Germinal center (tissue), 1 donor: ENCODE results near the gene CHID1.

Experiments used
- DNase-seq: peaks from one replicate; pipeline ENCODE4 v3.0.0; 2012; ENCODE audit warnings: mixed read lengths, low spot score

Gene CHID1

GRCh38 chr11:888310-889212 lies 22.0 kb downstream of the CHID1 start:
- DNase-seq: no peak

- no peak for DNase-seq
These were observed 23.0 kb downstream of the CHID1 start for GRCh38 chr11:887589-887988.

GRCh38 chr11:886568-886967 lies 24.0 kb downstream of the CHID1 start:
- no peak for DNase-seq

DNA sequence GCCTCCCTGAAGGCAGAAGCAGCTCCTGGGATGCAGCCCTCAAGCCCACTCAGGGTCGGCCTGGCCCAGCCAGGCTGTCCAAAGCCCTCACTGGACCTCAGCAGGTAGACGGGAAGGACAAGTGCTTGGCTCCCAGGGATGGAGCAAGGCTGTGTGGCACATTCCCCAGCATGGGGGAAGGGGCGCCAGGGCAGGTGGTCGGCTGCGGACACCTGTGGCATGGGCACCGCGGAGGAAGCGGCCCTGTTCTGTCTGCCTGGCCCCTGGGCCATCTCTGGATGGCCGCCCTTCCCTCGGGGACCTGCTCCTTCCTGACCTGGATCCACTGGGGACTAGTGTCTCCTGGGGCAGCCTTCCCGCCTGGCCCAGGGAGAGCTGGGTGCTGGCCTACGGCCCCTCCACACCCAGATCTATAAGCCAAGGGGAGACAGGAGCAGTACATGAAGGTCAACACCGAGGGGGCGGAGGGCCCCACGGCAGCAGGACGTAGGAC lies 26.0 kb downstream of the CHID1 start:
- no peak for DNase-seq

- no peak for DNase-seq
These were observed 27.1 kb downstream of the CHID1 start for GRCh38 chr11:883527-883926.

- no peak for DNase-seq
These were observed 28.0 kb downstream of the CHID1 start for GRCh38 chr11:882596-882995.

DNA sequence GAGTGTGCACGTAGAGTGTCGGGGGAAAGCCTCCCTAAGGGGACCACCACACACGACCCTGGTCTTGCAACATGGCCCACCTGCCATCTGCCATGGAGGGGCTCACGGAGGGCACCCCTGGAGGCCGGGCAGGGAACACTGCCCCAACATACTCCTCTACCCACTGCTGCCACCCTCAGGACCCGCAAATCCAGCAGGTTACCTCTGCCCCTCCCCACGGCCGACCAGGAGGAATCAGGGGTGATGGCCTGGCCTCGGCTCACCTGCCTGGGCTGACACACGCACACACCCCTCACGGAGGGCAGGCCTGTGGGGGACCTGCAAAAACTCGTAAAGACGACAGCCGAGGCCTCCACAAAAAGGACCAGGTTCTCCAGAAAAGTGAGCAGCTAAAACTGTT lies 30.2 kb downstream of the CHID1 start:
- DNase-seq: no peak

DNA sequence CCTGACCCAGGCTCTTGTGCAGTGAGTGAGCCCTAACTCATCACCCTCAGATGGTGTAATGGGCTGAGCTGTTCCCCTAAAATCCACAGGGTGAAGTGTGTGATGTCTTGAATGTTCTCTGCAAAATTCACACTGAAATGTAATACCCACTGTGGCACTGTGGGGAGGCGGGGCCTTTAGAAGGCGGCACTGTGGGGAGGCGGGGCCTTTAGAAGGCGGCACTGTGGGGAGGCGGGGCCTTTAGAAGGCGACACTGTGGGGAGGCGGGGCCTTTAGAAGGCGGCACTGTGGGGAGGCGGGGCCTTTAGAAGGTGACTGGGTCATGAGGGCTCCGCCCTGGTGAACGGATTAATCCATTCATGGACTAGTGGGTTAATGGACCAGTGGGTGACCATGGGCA lies 33.0 kb downstream of the CHID1 start:
- no peak for DNase-seq

DNA sequence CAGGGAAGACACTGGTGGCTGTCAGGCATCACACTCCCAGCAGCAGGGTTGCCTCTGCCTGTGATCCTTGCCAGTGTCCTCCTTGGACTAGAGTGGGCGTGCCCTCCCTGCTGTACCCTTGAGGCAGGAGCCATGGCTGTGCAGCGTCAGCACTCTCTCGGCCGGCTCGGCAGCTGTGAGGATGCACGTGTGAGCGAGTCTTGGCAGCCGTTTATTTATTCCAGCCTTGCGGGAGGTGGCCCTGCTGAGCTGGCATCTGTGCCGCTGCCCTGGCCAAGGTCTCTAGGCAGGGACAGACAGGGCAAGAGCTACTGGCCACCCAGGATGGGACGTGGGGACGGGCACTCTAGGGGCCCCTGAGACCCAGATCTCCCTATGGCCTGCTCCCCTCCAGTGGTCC lies 34.1 kb downstream of the CHID1 start:
- no peak for DNase-seq

- DNase-seq: no peak
These were observed 34.8 kb downstream of the CHID1 start for GRCh38 chr11:875769-876301.

- DNase-seq: no peak
These were observed 35.4 kb downstream of the CHID1 start for GRCh38 chr11:875203-875602.

DNA sequence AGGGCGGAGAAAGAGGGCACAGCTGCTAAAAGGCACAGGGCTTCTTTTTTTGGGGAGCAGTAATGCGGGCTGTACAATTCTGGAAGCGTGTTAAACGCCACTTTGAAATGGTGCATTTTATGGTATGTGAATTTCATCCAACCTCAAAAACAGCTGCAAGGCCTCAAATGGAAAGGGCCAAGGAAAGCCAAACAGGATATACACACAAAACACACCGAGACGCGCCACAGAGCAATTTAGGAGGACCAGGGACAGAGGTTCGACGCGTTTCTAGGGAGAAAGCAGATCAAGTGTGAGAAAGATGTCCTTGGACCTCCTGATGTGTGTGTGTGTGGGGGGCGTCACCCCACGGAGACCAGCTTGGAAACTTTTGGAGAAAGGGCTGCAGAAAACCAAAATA lies 36.9 kb downstream of the CHID1 start:
- DNase-seq: no peak

DNA sequence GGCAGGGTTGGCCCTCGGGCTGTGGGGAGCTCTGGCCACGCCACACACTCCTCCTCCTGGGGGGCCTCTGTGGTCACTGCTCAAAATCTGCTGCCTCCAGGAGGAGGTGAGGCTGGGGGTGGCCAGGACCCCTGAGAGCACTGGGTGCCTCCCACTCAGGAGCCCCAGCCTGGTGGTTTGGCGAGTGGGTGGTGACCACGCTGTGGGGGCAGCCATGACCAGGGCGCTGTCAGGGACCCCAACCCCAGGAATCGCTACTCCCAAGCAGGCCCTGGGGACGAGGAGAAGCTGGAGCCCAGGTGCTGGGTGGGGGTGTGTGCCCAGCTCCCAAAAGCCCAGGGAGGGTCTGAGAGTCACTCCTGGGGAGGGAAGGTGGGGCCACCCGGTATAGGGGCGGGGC lies 37.8 kb downstream of the CHID1 start:
- no peak for DNase-seq

DNA sequence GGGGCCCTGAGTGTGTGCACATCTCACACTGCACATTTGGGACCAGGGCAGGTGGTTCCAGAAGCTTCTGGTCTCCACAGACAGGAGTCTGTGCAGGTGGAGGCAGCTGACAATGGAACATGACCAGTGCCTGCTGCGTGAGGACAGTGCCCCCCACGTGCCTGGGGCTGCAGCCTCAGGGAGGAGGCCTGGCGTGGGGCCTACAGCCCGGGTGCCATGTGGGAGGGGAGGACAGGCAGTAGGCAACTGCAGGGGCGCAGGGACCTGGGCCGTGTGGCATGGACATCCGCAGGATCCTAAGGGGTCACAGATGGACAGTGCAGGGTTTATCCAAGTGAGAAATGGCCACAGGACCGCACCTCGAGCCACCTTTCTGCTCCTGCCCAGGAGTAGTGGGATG lies 39.1 kb downstream of the CHID1 start:
- DNase-seq: no peak

GRCh38 chr11:870418-870817 lies 40.2 kb downstream of the CHID1 start:
- DNase-seq: no peak

- no peak for DNase-seq
These were observed 40.5 kb downstream of the CHID1 start for GRCh38 chr11:870127-870413.

DNA sequence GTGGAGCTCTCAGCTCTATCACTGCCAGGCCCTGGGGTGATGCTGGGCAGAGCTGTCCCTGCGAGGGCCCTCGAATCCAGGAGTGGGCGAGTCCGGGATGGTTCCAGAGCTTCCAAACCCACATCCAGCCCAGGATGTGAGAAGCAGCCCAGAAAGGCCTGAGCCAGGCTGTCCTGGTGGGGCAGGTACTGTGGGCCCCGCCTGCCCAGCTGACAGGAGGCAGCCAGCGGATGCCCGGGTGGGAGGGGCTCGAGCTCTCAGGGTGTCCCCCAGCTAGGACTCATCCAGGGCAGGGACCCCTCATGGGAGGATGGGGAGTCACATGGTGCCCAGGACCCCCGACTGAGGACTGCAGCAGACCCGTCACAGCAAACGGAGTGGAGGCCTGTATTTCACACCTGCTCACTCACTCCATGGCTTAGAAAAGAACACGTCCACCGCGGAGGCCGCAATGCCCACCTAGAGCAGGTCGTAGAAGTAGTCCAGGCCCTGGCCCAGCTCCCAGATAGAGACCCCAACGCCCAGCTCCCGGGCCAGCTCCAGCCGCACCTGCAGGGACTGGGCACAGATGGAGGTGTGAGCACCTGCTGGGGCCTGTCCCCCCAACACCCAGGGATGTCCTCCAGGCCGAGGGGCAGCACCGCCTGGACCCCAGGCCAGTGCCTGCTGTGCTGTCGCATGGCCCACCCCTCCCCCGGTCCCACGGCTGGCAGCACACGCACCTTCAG lies 41.0 kb downstream of the CHID1 start:
- DNase-seq: no peak

GRCh38 chr11:868802-869201 lies 41.8 kb downstream of the CHID1 start:
- no peak for DNase-seq

DNA sequence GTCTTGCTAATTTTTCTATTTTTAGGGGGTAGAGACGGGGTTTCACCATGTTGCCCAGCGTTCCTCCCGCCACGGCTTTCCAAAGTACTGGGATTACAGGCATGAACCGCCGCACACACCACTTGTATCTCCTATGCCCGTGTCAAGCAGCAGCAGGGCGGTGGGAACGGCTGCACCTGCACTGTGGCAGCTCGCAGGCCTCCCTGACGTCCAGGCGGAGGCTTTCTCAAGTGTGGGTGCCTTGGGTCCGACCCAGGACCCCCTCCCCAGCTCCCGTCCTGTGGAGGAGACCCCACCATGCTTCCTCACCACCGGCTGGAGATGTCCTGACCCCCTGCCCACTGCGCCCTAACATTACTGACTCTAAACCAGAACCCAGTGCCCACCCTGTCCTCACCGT lies 42.2 kb downstream of the CHID1 start:
- DNase-seq: no peak

GRCh38 chr11:867856-868358 lies 42.7 kb downstream of the CHID1 start:
- no peak for DNase-seq

- no peak for DNase-seq
These were observed 44.1 kb downstream of the CHID1 start for GRCh38 chr11:866481-866880.

DNA sequence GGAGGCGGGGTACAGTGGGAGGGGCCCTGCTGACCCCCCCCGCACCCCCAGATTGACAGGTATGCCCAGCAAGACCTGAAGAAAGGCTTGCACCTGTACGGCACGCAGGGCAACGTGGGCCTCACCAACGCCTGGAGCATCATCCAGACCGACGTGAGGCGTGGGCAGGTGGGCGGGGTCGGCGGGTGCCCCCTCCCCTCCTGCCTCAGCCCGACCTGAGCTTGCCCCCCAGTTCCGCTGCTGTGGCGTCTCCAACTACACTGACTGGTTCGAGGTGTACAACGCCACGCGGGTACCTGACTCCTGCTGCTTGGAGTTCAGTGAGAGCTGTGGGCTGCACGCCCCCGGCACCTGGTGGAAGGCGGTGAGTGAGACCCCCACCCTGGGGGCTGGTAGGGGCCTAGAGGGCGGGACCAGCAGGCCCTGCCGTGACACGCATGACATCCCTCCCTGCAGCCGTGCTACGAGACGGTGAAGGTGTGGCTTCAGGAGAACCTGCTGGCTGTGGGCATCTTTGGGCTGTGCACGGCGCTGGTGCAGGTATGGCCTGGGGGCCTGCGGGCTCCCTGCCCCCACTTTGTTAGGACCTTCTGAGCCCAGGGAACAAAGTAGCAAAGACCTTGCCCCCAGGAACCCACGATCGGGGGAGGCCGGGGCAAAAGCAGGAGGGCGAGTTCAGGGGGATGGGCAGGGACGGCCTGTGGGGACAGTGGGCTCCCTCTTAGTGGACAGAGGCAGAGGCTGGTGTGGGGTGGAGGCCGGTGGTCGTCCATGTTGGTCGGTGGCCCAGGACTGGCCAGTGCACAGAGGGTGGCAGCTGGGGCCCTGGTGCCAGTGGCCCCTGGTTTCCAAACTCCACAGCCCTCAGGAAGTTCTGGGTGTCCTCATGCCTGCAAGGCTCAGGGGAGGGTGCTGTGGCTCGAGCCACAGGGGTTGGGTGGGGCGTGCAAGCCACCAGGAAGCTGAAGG lies 44.9 kb downstream of the CHID1 start:
- DNase-seq: no peak
